Lung (tissue), 12 donors: ENCODE results near the gene RABGAP1L. TPM values are rescaled to one million over a fixed set of nuclear protein-coding genes. Genes with fewer than 3 reads are reported as not detected.

Experiments
- ATAC-seq: fragments of 200-7000 bp; cut with Tn5 transposase; one replicate; pipeline ENCODE4 v1.9.1; 2020; ENCODE audit warnings: moderate number of reproducible peaks; ENCODE audit not compliant: insufficient read depth, low FRiP score
- DNase-seq, 3 donors: peaks; one replicate each; pipeline ENCODE4 v3.0.0-alpha.2; 2013 to 2017
- H3K27ac ChIP-seq, 2 donors: one replicate each; pipeline ENCODE4 v1.5.1; 2013; ENCODE audit warnings: mild to moderate bottlenecking in 2 of 2, moderate library complexity in 2 of 2, control low read depth in 1 of 2, inconsistent platforms in 1 of 2, low read depth in 1 of 2, low read length in 1 of 2
- H3K27me3 ChIP-seq, 3 donors: one replicate each; pipeline ENCODE4 v1.5.1; 2013; ENCODE audit warnings: low read length in 2 of 3; ENCODE audit not compliant: control insufficient read depth in 3 of 3, insufficient read depth in 3 of 3
- H3K36me3 ChIP-seq, 4 donors: one replicate each; pipeline ENCODE4 v1.5.1; 2013; ENCODE audit warnings: low read length in 4 of 4, mild to moderate bottlenecking in 1 of 4, moderate library complexity in 1 of 4; ENCODE audit not compliant: control insufficient read depth in 4 of 4, insufficient read depth in 4 of 4
- H3K4me1 ChIP-seq, 5 donors: one replicate each; pipeline ENCODE4 v1.5.1; 2013; ENCODE audit warnings: low read length in 5 of 5, mild to moderate bottlenecking in 2 of 5, moderate library complexity in 1 of 5; ENCODE audit not compliant: control insufficient read depth in 5 of 5, insufficient read depth in 5 of 5
- H3K4me3 ChIP-seq: one replicate; pipeline ENCODE4 v1.5.1; 2013; ENCODE audit warnings: mild to moderate bottlenecking, control low read depth, moderate library complexity
- H3K9ac ChIP-seq, 2 donors: one replicate each; pipeline ENCODE4 v1.5.1; 2013; ENCODE audit warnings: low read length in 2 of 2, control low read depth in 1 of 2; ENCODE audit not compliant: insufficient read depth in 1 of 2
- H3K9me3 ChIP-seq, 4 donors: one replicate each; pipeline ENCODE4 v1.5.1; 2013; ENCODE audit warnings: low read length in 3 of 4, mild to moderate bottlenecking in 1 of 4, moderate library complexity in 1 of 4; ENCODE audit not compliant: control insufficient read depth in 4 of 4, insufficient read depth in 3 of 4
- WGBS, 2 donors: extraction: QIAGEN DNeasy Blood & Tissue Kit; methylation state at CpG; one replicate each; pipeline ENCODE4 v1.1.7; 2013; 5-methylcytosine and 5-hydroxymethylcytosine counted together
- polyA plus RNA-seq, 2 donors: library from polyadenylated mRNA; stranded (reverse); fragments of 200-250 nt; gene quantifications; one replicate each; pipeline ENCODE4 v1.2.1, GENCODE V29; 2013
- total RNA-seq, 2 donors: library from RNA; depleted of rRNA in 1 of 2; stranded (reverse); fragments of >200 nt in 1 of 2; gene quantifications; one replicate each; pipeline ENCODE4 v1.2.1, GENCODE V29; 2014 to 2021
- TF ChIP-seq, protein P1 (sequence below): IDR thresholded peaks from 2 replicates; pipeline ENCODE4 v1.5.1; 2012; ENCODE audit warnings: mild to moderate bottlenecking; ENCODE audit errors: control extremely low read depth, extremely low read depth
- donor health status: control.
- donor health status: control.
- donor health status: Bipolar disorder and iron deficiency.
- donor health status: healthy.
- donor health status: DM: yes; HTN: yes; CAD: no.

The RABGAP1L gene
- total and polyA plus RNA-seq, 4 donors = 16.0 to 123 (median 44.5) TPM

- whole genome bisulfite sequencing, 2 donors = 28 to 55% methylated on average over 1 of the region's 1 CpG
- H3K36me3 ChIP-seq = peaks cover 0 to 5% (median 0%) of the 10 kb centered on the region in 4 donors
- ATAC-seq = peak; percentile 42
- peaks cover 5 to 36% (median 28%) of the 10 kb centered on the region in 5 donors for H3K4me1 ChIP-seq
- no peak overlapping the region for H3K9ac ChIP-seq
- TF ChIP-seq, protein P1, sequence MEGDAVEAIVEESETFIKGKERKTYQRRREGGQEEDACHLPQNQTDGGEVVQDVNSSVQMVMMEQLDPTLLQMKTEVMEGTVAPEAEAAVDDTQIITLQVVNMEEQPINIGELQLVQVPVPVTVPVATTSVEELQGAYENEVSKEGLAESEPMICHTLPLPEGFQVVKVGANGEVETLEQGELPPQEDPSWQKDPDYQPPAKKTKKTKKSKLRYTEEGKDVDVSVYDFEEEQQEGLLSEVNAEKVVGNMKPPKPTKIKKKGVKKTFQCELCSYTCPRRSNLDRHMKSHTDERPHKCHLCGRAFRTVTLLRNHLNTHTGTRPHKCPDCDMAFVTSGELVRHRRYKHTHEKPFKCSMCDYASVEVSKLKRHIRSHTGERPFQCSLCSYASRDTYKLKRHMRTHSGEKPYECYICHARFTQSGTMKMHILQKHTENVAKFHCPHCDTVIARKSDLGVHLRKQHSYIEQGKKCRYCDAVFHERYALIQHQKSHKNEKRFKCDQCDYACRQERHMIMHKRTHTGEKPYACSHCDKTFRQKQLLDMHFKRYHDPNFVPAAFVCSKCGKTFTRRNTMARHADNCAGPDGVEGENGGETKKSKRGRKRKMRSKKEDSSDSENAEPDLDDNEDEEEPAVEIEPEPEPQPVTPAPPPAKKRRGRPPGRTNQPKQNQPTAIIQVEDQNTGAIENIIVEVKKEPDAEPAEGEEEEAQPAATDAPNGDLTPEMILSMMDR = no peak
- H3K27me3 ChIP-seq = no peaks in the 10 kb centered on the region
- H3K4me3 ChIP-seq = no peak overlapping the region
- H3K27ac ChIP-seq = no peak overlapping the region
- H3K9me3 ChIP-seq = no peaks in the 10 kb centered on the region
- DNase-seq = peak in 2 of 3 donors; percentile 72 to 86
Observed at GRCh38 chr1:174966008-174966572, 806.8 kb downstream of the RABGAP1L start.

- no peaks in the 10 kb centered on the region for H3K27me3 ChIP-seq
- no peak overlapping the region for H3K4me3 ChIP-seq
- peaks cover 5 to 41% (median 27%) of the 10 kb centered on the region in 5 donors for H3K4me1 ChIP-seq
- ATAC-seq (no peak), DNase-seq (no peak)
- WGBS, 2 donors = 55 to 58% methylated on average over 4 of the region's 4 CpGs
- no peak overlapping the region for H3K9ac ChIP-seq
- no peak overlapping the region for H3K27ac ChIP-seq
- no peaks in the 10 kb centered on the region for H3K9me3 ChIP-seq
- H3K36me3 ChIP-seq = peaks cover 0 to 5% (median 0%) of the 10 kb centered on the region in 4 donors
- TF ChIP-seq, protein P1 = no peak
Observed at GRCh38 chr1:174967845-174968705, 808.8 kb downstream of the RABGAP1L start.

GRCh38 chr1:174968750-174969244 is 809.5 kb downstream of the RABGAP1L start:
- no peak for ATAC-seq
- DNase-seq = no peak
- no peaks in the 10 kb centered on the region for H3K27me3 ChIP-seq
- H3K4me3 ChIP-seq = no peak overlapping the region
- H3K4me1 ChIP-seq = peaks cover 5 to 35% (median 23%) of the 10 kb centered on the region in 5 donors
- 32 to 49% methylated on average over 5 of the region's 5 CpGs for WGBS, 2 donors
- peak overlapping the region in 1 of 2 donors; percentile 37 for H3K27ac ChIP-seq
- TF ChIP-seq, protein P1 = no peak
- H3K9me3 ChIP-seq = no peaks in the 10 kb centered on the region
- H3K9ac ChIP-seq = no peak overlapping the region
- H3K36me3 ChIP-seq = peaks cover 0 to 5% (median 0%) of the 10 kb centered on the region in 4 donors
